Measurements from ENCODE around the gene NPM1.
A peak's percentile ranks its signal among the peaks of the same experiment; 100 is the strongest.
"Not testable (repeated sequence)": the region's sequence is repeated elsewhere in the genome, so short reads cannot be mapped to it uniquely, and the experiment has no call there.

The NPM1 gene

GRCh38 chr5:171355302-171355724 lies 32.3 kb upstream of the NPM1 start:
- TF ChIP-seq CTCF (IDR thresholded peaks at IDR 0.05; ENCODE audit: extremely low read depth, insufficient read depth, missing control alignments): no peak
- peak; percentile 65 for DNase-seq (ENCODE audit: low spot score)
- in situ Hi-C loops (cut with MboI; ENCODE audit: low pct_unique_long_range_greater_than_20kb, low sequenced_read_pairs, unreplicated experiment): no loop called here

- DNase-seq (ENCODE audit: low spot score): no peak
- in situ Hi-C loops (cut with MboI; ENCODE audit: low pct_unique_long_range_greater_than_20kb, low sequenced_read_pairs, unreplicated experiment): no loop called here
- no peak for TF ChIP-seq CTCF (IDR thresholded peaks at IDR 0.05; ENCODE audit: extremely low read depth, insufficient read depth, missing control alignments)
Measured at GRCh38 chr5:171357843-171358242, 29.8 kb upstream of the NPM1 start.

GRCh38 chr5:171361151-171361550 lies 26.5 kb upstream of the NPM1 start:
- in situ Hi-C loops (cut with MboI; ENCODE audit: low pct_unique_long_range_greater_than_20kb, low sequenced_read_pairs, unreplicated experiment); DNase-seq (ENCODE audit: low spot score): not testable (repeated sequence)

- DNase-seq (ENCODE audit: low spot score); in situ Hi-C loops (cut with MboI; ENCODE audit: low pct_unique_long_range_greater_than_20kb, low sequenced_read_pairs, unreplicated experiment): not testable (repeated sequence)
Measured at GRCh38 chr5:171363249-171363648, 24.4 kb upstream of the NPM1 start.

- DNase-seq (ENCODE audit: low spot score): peak; percentile 29
- no peak for TF ChIP-seq CTCF (IDR thresholded peaks at IDR 0.05; ENCODE audit: extremely low read depth, insufficient read depth, missing control alignments)
- in situ Hi-C loops (cut with MboI; ENCODE audit: low pct_unique_long_range_greater_than_20kb, low sequenced_read_pairs, unreplicated experiment): no loop called here
Measured at GRCh38 chr5:171363846-171364245, 23.8 kb upstream of the NPM1 start.

- peak; percentile 43 for TF ChIP-seq CTCF (IDR thresholded peaks at IDR 0.05; ENCODE audit: extremely low read depth, insufficient read depth, missing control alignments)
- no peak for DNase-seq (ENCODE audit: low spot score)
- in situ Hi-C loops (cut with MboI; ENCODE audit: low pct_unique_long_range_greater_than_20kb, low sequenced_read_pairs, unreplicated experiment): no loop called here
Measured at GRCh38 chr5:171365351-171365750, 22.3 kb upstream of the NPM1 start.

- in situ Hi-C loops (cut with MboI; ENCODE audit: low pct_unique_long_range_greater_than_20kb, low sequenced_read_pairs, unreplicated experiment): no loop called here
- TF ChIP-seq CTCF (IDR thresholded peaks at IDR 0.05; ENCODE audit: extremely low read depth, insufficient read depth, missing control alignments): no peak
- no peak for DNase-seq (ENCODE audit: low spot score)
Measured at GRCh38 chr5:171366645-171367044, 21.0 kb upstream of the NPM1 start.

Data from GM13977 (cell line).